ENCODE results near the gene ZNF750.

DNA sequence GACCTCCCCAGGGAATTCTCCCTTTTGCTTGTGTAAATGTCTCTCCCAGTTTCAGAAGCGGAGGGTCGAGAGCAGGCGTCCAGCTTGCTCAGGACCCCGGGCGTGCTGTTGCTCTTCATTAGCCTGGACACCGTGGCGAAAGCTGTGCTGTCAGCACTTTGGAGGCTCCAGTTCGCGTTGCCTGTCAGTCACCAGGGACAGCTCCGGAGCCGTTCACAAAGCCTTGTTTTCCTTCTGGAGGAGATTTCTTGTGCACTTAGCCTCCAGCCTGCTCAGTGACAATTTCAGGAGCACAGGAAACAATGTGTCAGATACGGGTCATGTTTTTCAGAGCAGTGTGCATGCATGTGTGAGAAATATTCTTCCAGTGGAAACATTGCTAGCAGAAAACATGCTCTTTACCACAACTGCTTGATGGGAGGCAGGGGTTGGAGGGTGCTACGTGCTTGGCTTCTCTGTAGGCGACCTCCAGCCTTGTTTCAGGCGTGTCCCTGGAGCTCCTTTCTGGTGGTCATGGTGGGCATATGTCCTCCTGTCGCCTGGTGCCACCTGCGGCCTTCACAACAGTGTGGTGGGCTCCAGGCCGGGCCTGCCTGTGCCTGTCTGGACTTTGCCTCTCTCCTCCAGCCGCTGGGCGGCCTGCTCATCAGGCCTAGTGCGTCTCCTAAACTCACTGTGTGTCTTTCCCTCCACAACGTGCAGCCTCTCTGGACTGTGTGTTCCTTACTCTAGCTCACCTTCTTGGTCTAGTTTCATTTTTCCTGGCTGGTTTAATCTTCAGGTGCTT is 29.0 kb downstream of the ZNF750 start:
- TF ChIP-seq, protein P1, sequence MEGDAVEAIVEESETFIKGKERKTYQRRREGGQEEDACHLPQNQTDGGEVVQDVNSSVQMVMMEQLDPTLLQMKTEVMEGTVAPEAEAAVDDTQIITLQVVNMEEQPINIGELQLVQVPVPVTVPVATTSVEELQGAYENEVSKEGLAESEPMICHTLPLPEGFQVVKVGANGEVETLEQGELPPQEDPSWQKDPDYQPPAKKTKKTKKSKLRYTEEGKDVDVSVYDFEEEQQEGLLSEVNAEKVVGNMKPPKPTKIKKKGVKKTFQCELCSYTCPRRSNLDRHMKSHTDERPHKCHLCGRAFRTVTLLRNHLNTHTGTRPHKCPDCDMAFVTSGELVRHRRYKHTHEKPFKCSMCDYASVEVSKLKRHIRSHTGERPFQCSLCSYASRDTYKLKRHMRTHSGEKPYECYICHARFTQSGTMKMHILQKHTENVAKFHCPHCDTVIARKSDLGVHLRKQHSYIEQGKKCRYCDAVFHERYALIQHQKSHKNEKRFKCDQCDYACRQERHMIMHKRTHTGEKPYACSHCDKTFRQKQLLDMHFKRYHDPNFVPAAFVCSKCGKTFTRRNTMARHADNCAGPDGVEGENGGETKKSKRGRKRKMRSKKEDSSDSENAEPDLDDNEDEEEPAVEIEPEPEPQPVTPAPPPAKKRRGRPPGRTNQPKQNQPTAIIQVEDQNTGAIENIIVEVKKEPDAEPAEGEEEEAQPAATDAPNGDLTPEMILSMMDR (IDR thresholded peaks at IDR 0.05) = no peak
- TF ChIP-seq POLR2A (IDR thresholded peaks at IDR 0.05) = no peak
